Right lobe of liver (tissue), 6 donors: ENCODE measurements around the gene BUB1. TPM values are rescaled to one million over a fixed set of nuclear protein-coding genes. Genes with fewer than 3 reads are reported as not detected.

Source experiments
- ATAC-seq, 4 donors: fragments of 200-7000 bp; cut with Tn5 transposase; one replicate each; pipeline ENCODE4 v1.9.1; 2020; ENCODE audit warnings: mild to moderate bottlenecking in 4 of 4, moderate library complexity in 4 of 4
- DNase-seq, 3 donors: peaks; one replicate each; pipeline ENCODE4 v3.0.0-alpha.2; 2020
- H3K27ac ChIP-seq, 3 donors: fragments of 200-600 bp; one replicate each; pipeline ENCODE4 v1.8.0; 2022
- H3K27me3 ChIP-seq, 2 donors: fragments of 200-600 bp; one replicate each; pipeline ENCODE4 v1.8.0; 2022
- H3K36me3 ChIP-seq, 4 donors: fragments of 200-600 bp; sonication (generic) in 1 of 4; one replicate each; pipeline versions ENCODE4 v1.5.1 to v1.8.0; 2017 to 2022; ENCODE audit warnings: control low read depth in 1 of 4
- H3K4me1 ChIP-seq, 4 donors: fragments of 200-600 bp; sonication (generic) in 1 of 4; one replicate each; pipeline versions ENCODE4 v1.5.1 to v1.8.0; 2017 to 2022; ENCODE audit warnings: control low read depth in 1 of 4
- H3K4me3 ChIP-seq, 3 donors: fragments of 200-600 bp; one replicate each; pipeline ENCODE4 v1.8.0; 2022
- H3K9me3 ChIP-seq, 4 donors: fragments of 200-600 bp; sonication (generic) in 1 of 4; one replicate each; pipeline versions ENCODE4 v1.5.1 to v1.8.0; 2017 to 2022; ENCODE audit warnings: control low read depth in 1 of 4
- POLR2A ChIP-seq: fragments of 450-650 bp; IDR thresholded peaks from one replicate; pipeline ENCODE4 v1.6.1; 2017; ENCODE audit warnings: antibody characterized with exemption, mild to moderate bottlenecking
- WGBS: methylation state at CpG from one replicate; pipeline ENCODE4 v1.1.6; 2018; ENCODE audit warnings: low coverage, low lambda C conversion rate; ENCODE audit not compliant: insufficient coverage; ENCODE audit errors: missing lambda C conversion rate; 5-methylcytosine and 5-hydroxymethylcytosine counted together
- intact Hi-C, 2 donors: fragments of 100-400 bp; cut with DNase I; formaldehyde crosslinking; loops; one replicate each; pipeline versions ENCODE4 v1.11.2 to v1.14.1; 2022
- long read RNA-seq: library from polyadenylated mRNA; unstranded; transcript quantifications from one replicate; pipeline ENCODE4 v2.0.0, GENCODE V29; 2019
- total RNA-seq, 6 experiments: library from RNA; depleted of rRNA in 2 of 6; stranded (reverse); fragments of >200 nt in 2 of 6; fragmentation: NEBNext Ultra II Directional in 3 of 6; extraction: Animal tissue kit (Norgen Biotek cat#: 25700) in 3 of 6; gene quantifications; one replicate each; pipeline versions ENCODE4 v1.1.0 to v1.2.4, GENCODE V29; 2016 to 2023
- TF ChIP-seq, protein P1 (sequence below), 4 donors: fragments of 200-600 bp in 3 of 4; fragments of 450-650 bp in 1 of 4; IDR thresholded peaks; one replicate each; pipeline versions ENCODE4 v1.5.1 to v1.8.0; 2016 to 2022; ENCODE audit warnings: antibody characterized with exemption in 4 of 4, mild to moderate bottlenecking in 2 of 4
- donor health status: DM: no; HTN: yes; CAD: no.
- donor health status: DM: no; HTN: no; CAD: no.
- donor health status: DM: no; HTN: no; CAD: no.
- donor health status: DM: no; HTN: yes; CAD: no.
- donor health status: DM: no; HTN: yes; CAD: no.

The BUB1 gene
- total RNA-seq: 1 to 10 TPM in 3 of 6 experiments, under 1 TPM in 3; 0.33 to 3.3 (median 1.4) TPM
- long read RNA-seq: 0 reads

DNA sequence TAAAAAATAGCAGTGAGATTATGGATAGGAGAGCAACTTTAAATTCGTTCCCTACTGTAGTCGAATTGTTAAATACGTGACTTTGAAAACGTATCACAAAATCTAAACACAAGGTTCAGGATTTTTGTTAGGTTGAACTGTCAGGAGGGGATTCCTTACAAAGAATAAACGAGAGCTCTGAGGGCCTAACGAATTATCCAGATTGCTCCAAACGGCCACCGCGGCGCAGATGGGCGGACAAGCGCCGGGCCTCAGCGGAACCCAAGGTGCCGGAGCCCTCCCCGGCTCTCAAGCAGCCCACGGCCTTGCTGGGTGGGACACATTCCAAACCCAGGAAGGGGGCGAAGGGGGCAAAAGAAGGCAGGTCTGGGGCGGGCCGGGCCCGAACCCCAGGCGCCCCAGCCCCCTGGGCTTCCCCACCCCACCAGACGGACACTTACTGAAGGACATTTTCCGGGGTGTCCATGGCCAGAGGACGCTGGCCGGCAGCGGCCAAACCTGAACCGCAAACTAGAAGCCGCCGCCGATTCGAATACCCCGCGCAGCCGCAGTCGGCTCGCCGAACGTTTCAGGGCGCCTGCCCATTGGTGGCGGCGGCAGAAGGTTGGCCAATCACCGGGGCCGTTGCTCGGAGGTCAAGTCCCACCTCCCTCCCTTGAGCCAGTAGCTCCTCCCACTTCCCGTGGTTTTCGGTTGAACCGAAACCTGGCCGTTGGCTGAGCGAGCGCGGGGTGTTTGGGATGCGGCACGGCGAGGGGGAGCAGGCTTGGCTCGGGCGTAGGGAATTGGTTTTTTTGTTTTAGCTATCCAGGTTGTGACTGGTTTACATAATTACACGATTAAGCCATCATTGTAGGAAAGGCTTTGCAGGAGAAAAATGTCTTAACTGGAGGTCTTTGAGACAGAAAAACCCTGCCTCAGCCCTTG lies at the start of gene BUB1:
Gene BUB1 (minus strand): TSS at position 534 of the 927 bp plus-strand sequence. CDS start 68 bp downstream, at position 466.
- Histone ChIP-seq H3K4me3 (peak within 1 kb of the TSS; percentile 54 to 74 (median 68)), H3K27ac (peak within 1 kb of the TSS; percentile 73 to 92 (median 84)), H3K4me1 (peaks cover 0 to 4% (median 2%) of the 10 kb centered on the region in 4 donors), H3K9me3 (no peaks in the 10 kb centered on the region), H3K36me3 (no peaks in the 10 kb centered on the region), H3K27me3 (no peaks in the 10 kb centered on the region)
- peak; percentile 98 for DNase-seq
- ATAC-seq: peak; percentile 99 to 100 (median 100)
- 0% methylated on average over 23 of the region's 58 CpGs for WGBS
- intact Hi-C loops: no loop called here
- TF ChIP-seq, protein P1, sequence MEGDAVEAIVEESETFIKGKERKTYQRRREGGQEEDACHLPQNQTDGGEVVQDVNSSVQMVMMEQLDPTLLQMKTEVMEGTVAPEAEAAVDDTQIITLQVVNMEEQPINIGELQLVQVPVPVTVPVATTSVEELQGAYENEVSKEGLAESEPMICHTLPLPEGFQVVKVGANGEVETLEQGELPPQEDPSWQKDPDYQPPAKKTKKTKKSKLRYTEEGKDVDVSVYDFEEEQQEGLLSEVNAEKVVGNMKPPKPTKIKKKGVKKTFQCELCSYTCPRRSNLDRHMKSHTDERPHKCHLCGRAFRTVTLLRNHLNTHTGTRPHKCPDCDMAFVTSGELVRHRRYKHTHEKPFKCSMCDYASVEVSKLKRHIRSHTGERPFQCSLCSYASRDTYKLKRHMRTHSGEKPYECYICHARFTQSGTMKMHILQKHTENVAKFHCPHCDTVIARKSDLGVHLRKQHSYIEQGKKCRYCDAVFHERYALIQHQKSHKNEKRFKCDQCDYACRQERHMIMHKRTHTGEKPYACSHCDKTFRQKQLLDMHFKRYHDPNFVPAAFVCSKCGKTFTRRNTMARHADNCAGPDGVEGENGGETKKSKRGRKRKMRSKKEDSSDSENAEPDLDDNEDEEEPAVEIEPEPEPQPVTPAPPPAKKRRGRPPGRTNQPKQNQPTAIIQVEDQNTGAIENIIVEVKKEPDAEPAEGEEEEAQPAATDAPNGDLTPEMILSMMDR (IDR thresholded peaks at IDR 0.05): no peak
- peak; percentile 87 for TF ChIP-seq POLR2A

DNA sequence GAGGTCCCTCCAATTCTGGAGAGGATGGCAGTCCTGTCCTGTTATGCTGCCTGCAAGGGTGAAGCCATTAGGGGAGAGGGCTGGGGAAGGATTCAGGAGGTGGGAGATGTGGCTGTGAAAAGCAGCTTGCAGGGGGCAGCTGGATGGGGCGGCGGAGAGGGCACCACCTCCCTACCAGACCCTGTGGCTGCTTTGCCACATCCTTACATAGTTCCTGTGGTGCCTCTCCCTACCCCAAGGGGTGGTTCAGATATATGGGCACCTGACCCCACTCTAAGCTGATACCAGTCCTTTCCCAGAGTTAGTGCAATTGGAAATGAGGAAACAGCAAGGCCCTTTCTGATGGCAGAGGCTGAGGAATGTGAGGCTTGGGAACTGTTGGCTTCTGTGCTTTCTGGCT lies 48.4 kb upstream of the BUB1 start:
- TF ChIP-seq, protein P1 (IDR thresholded peaks at IDR 0.05): no peak
- TF ChIP-seq POLR2A: no peak
- H3K27ac ChIP-seq: no peak overlapping the region
- ATAC-seq: no peak
- H3K4me3 ChIP-seq: no peak overlapping the region
- no peaks in the 10 kb centered on the region for H3K9me3 ChIP-seq
- no peaks in the 10 kb centered on the region for H3K36me3 ChIP-seq
- DNase-seq: no peak
- no peaks in the 10 kb centered on the region for H3K27me3 ChIP-seq
- 80% methylated on average over 2 of the region's 2 CpGs for WGBS
- H3K4me1 ChIP-seq: peaks cover 0 to 1% (median 0%) of the 10 kb centered on the region in 4 donors
- intact Hi-C loops: no loop called here

DNA sequence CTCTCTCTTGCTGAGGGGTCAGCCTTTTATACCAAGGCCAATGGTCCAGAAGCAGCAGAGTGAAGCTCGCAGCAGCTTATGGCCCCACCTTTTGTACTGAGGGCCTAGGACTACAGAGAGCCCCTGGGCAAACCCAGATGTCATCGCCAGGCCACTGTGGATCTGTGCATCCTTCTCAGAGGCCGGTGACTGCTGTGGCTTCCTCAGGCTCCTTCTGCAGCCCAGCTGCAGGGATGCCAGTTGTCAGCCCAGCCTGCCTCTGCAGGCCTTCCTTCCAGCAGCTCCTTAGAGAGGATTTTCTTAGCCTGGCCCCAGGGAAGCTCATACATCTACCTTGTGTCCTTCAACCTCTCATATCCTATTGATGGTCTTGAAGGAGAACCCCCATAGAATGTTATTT lies 48.0 kb upstream of the BUB1 start:
- Histone ChIP-seq H3K4me1 (peaks cover 0 to 5% (median 0%) of the 10 kb centered on the region in 4 donors), H3K27ac (no peak overlapping the region), H3K4me3 (no peak overlapping the region), H3K36me3 (no peaks in the 10 kb centered on the region), H3K27me3 (no peaks in the 10 kb centered on the region), H3K9me3 (no peaks in the 10 kb centered on the region)
- DNase-seq (no peak), ATAC-seq (no peak)
- intact Hi-C loops: no loop called here
- no CpG with 5 or more reads among the region's 3 CpGs for WGBS
- TF ChIP-seq, protein P1 (IDR thresholded peaks at IDR 0.05): no peak
- TF ChIP-seq POLR2A: no peak

DNA sequence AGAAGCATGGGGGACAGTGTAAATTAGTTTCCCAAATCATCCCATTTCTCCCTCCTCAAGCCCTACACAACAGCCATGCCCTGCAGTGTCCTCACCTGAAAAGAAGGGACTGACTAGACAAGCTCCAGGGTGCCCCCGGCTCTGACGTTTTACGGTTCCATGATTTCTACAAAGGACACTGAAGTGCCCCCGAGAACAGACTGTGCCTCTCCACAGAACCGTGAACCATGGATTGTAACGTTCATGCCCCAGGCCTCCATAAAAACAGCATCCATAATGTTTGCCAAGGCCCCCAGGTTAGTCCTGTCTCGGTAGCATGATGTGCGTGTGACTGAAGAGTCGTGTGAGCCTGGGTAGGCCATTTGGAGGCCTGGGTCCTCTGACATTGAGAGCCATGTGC lies 47.5 kb upstream of the BUB1 start:
- DNase-seq (no peak), ATAC-seq (no peak)
- Histone ChIP-seq H3K27me3 (no peaks in the 10 kb centered on the region), H3K9me3 (no peaks in the 10 kb centered on the region), H3K4me3 (no peak overlapping the region), H3K27ac (no peak overlapping the region), H3K36me3 (no peaks in the 10 kb centered on the region), H3K4me1 (peaks cover 0 to 7% (median 0%) of the 10 kb centered on the region in 4 donors)
- intact Hi-C loops: no loop called here
- no peak for TF ChIP-seq POLR2A
- TF ChIP-seq, protein P1 (IDR thresholded peaks at IDR 0.05): no peak
- 76% methylated on average over 5 of the region's 9 CpGs for WGBS
